GM12878 (cell line): ENCODE data around the gene ATF6B. TPM values are rescaled to one million over a fixed set of nuclear protein-coding genes. Genes with fewer than 3 reads are reported as not detected.

ENCODE experiments used
- ATAC-seq: fragments of 200-7000 bp; cut with Tn5 transposase; 3 replicates; pipeline ENCODE4 v1.9.1; 2020; ENCODE audit warnings: mild to moderate bottlenecking, moderate library complexity
- BruUV-seq: library from RNA; stranded (reverse); fragments of 400-500 nt; replicated peaks from 2 replicates; lab custom pipeline; 2021; lab: Mats Ljungman, UMichigan
- CTCF ChIA-PET: fragments of 300-600 bp; sonication (Branson Sonifier 250); formaldehyde crosslinking; extraction: SDS; loops from one replicate; lab custom pipeline; 2021; ENCODE audit warnings: inconsistent platforms; lab: Yijun Ruan, JAX
- POLR2A ChIA-PET: fragments of 350-600 bp; formaldehyde crosslinking; extraction: SDS; loops from one replicate; lab custom pipeline; 2021; ENCODE audit warnings: inconsistent platforms; lab: Charles Lee
- RAD21 ChIA-PET: fragments of 300-600 bp; sonication (Branson Sonifier 250); formaldehyde crosslinking; loops from one replicate; lab custom pipeline; 2023; ENCODE audit warnings: antibody characterized with exemption; ENCODE audit not compliant: unreplicated experiment; lab: Charles Lee
- SMC1A ChIA-PET: fragments of 300-600 bp; sonication (Branson Sonifier 250); formaldehyde crosslinking; loops from one replicate; lab custom pipeline; 2023; ENCODE audit not compliant: unreplicated experiment, uncharacterized antibody; lab: Charles Lee
- DNase-seq: peaks from one replicate; pipeline ENCODE4 v3.0.0-alpha.2; 2011; ENCODE audit warnings: low read depth, low spot score
- FAIRE-seq: peaks from 3 replicates; lab custom pipeline; 2011; peaks lifted over from hg19 to GRCh38; lab: Jason Lieb, UNC
- H2AFZ ChIP-seq: 2 replicates; pipeline ENCODE4 v1.6.0; 2011; ENCODE audit warnings: low read depth, low read length, control low read depth; ENCODE audit not compliant: control insufficient read depth
- H3K27ac ChIP-seq: 2 replicates; pipeline ENCODE4 v1.5.1; 2011; ENCODE audit warnings: control low read depth; ENCODE audit not compliant: control insufficient read depth, insufficient read depth
- H3K27me3 ChIP-seq, 2 experiments: replicated peaks in 1 of 2; 2 replicates each; pipeline versions ENCODE4 v1.6.0 to v1.6.1; 2011; ENCODE audit warnings: low read length in 1 of 2; ENCODE audit not compliant: control insufficient read depth in 2 of 2, insufficient read depth in 2 of 2
- H3K36me3 ChIP-seq, 2 experiments: 2 replicates each; pipeline ENCODE4 v1.5.1; 2011; ENCODE audit warnings: low read length in 1 of 2; ENCODE audit not compliant: control insufficient read depth in 2 of 2, insufficient read depth in 2 of 2
- H3K4me1 ChIP-seq: 2 replicates; pipeline ENCODE4 v1.6.1; 2011; ENCODE audit warnings: mild to moderate bottlenecking, low read length, moderate library complexity, mixed read lengths; ENCODE audit not compliant: control insufficient read depth, insufficient read depth
- H3K4me2 ChIP-seq: 2 replicates; pipeline ENCODE4 v1.6.0; 2011; ENCODE audit warnings: control low read depth; ENCODE audit not compliant: control insufficient read depth, insufficient read depth
- H3K4me3 ChIP-seq: fragments of 200-600 bp; sonication (generic); 2 replicates; pipeline ENCODE4 v1.5.1; 2016
- H3K79me2 ChIP-seq: 2 replicates; pipeline ENCODE4 v1.6.0; 2011; ENCODE audit warnings: low read length; ENCODE audit not compliant: control insufficient read depth, insufficient read depth
- H3K9ac ChIP-seq: 2 replicates; pipeline ENCODE4 v1.8.0; 2011; ENCODE audit warnings: low read length, control low read depth, mixed read lengths; ENCODE audit not compliant: control insufficient read depth, insufficient read depth
- H3K9me3 ChIP-seq: replicated peaks from 3 replicates; pipeline ENCODE4 v1.5.1; 2011; ENCODE audit warnings: mild to moderate bottlenecking, low read length; ENCODE audit not compliant: control insufficient read depth, insufficient read depth
- H4K20me1 ChIP-seq: 2 replicates; pipeline ENCODE4 v1.6.0; 2011; ENCODE audit not compliant: control insufficient read depth, insufficient read depth
- CHD4 ChIP-seq: fragments of 200-600 bp; sonication (generic); IDR thresholded peaks from 2 replicates; pipeline ENCODE4 v1.6.1; 2016; ENCODE audit warnings: mild to moderate bottlenecking
- EP300 ChIP-seq, 2 experiments: fragments of 150-350 bp in 1 of 2; IDR thresholded peaks; 2 replicates each; pipeline ENCODE4 v1.6.1; 2011 to 2012; ENCODE audit warnings: low read depth in 2 of 2, low read length in 2 of 2, borderline replicate concordance in 1 of 2, improper control_type of control experiment in 1 of 2, inconsistent platforms in 1 of 2; ENCODE audit not compliant: control insufficient read depth in 1 of 2
- HDAC2 ChIP-seq: fragments of 200-600 bp; sonication (generic); IDR thresholded peaks from 2 replicates; pipeline ENCODE4 v1.6.1; 2017
- IKZF2 ChIP-seq, 2 experiments: fragments of 450-650 bp; IDR thresholded peaks; 2 replicates each; pipeline ENCODE4 v1.6.1; 2017; ENCODE audit warnings: mild to moderate bottlenecking in 2 of 2, moderate library complexity in 2 of 2
- IRF4 ChIP-seq: IDR thresholded peaks from 2 replicates; pipeline ENCODE4 v1.6.1; 2011; ENCODE audit warnings: low read depth, low read length
- PML ChIP-seq: IDR thresholded peaks from 2 replicates; pipeline ENCODE4 v1.6.1; 2012; ENCODE audit warnings: low read length, inconsistent platforms
- RCOR1 ChIP-seq: conservative IDR thresholded peaks from 2 replicates; pipeline ENCODE4 v1.6.1; 2012; ENCODE audit warnings: low read depth, low read length, improper control_type of control experiment
- SMAD1 ChIP-seq: fragments of 450-650 bp; IDR thresholded peaks from 2 replicates; pipeline ENCODE4 v1.6.1; 2018; ENCODE audit warnings: mild to moderate bottlenecking, low read depth; ENCODE audit not compliant: partially characterized antibody
- WGBS: methylation state at CpG from one replicate; pipeline ENCODE4 v1.1.6; 2016; ENCODE audit warnings: low lambda C conversion rate; ENCODE audit not compliant: insufficient replicate concordance, insufficient coverage; ENCODE audit errors: missing lambda C conversion rate; 5-methylcytosine and 5-hydroxymethylcytosine counted together
- in situ Hi-C: fragments of 300-500 bp; cut with MboI; formaldehyde crosslinking; loops from 9 replicates; pipeline ENCODE4 v1.14.3; 2018; ENCODE audit warnings: mixed read lengths
- intact Hi-C: fragments of 100-400 bp; cut with micrococcal nuclease; formaldehyde crosslinking; loops from one replicate; pipeline ENCODE4 v1.14.2; 2022; ENCODE audit not compliant: unreplicated experiment
- polyA plus RNA-seq, 11 experiments: library from polyadenylated mRNA; depleted of rRNA in 4 of 11; unstranded in 6 of 11; stranded (reverse) in 5 of 11; fragments of >200 nt; fragmentation: Nextera tagmentation in 4 of 11; fragmentation: Illumina TruSeq in 1 of 11; extraction: Ambion mirVana in 4 of 11; extraction: Trizol in 1 of 11; gene quantifications; 1 replicate in 1 of 11; 2 replicates in 10 of 11; pipeline versions ENCODE4 v1.2.1 to v1.2.3, GENCODE V29; 2011 to 2016; ENCODE audit warnings: inconsistent platforms in 2 of 11, missing spikeins in 2 of 11, low read depth in 1 of 11
- total RNA-seq, 4 experiments: library from RNA; depleted of rRNA in 3 of 4; stranded (reverse); fragments of >200 nt in 3 of 4; fragmentation: Illumina TruSeq in 1 of 4; extraction: Trizol in 1 of 4; gene quantifications; 2 replicates each; pipeline versions ENCODE4 v1.2.1 to v1.2.3, GENCODE V29; 2013 to 2021
- TF ChIP-seq, protein P1 (sequence below): IDR thresholded peaks from 2 replicates; pipeline ENCODE4 v1.6.1; 2012; ENCODE audit warnings: low read depth, low read length, improper control_type of control experiment
- TF ChIP-seq, protein P2 (sequence below): fragments of 450-650 bp; IDR thresholded peaks from 2 replicates; pipeline ENCODE4 v1.6.1; 2017; ENCODE audit warnings: mild to moderate bottlenecking, moderate library complexity

The ATF6B gene
- total and polyA plus RNA-seq, 10 of the 15 experiments (the other 5 are each of a cell fraction or from before 2014, with no cell fraction given): 13.6 to 83.9 (median 44.0) TPM

DNA sequence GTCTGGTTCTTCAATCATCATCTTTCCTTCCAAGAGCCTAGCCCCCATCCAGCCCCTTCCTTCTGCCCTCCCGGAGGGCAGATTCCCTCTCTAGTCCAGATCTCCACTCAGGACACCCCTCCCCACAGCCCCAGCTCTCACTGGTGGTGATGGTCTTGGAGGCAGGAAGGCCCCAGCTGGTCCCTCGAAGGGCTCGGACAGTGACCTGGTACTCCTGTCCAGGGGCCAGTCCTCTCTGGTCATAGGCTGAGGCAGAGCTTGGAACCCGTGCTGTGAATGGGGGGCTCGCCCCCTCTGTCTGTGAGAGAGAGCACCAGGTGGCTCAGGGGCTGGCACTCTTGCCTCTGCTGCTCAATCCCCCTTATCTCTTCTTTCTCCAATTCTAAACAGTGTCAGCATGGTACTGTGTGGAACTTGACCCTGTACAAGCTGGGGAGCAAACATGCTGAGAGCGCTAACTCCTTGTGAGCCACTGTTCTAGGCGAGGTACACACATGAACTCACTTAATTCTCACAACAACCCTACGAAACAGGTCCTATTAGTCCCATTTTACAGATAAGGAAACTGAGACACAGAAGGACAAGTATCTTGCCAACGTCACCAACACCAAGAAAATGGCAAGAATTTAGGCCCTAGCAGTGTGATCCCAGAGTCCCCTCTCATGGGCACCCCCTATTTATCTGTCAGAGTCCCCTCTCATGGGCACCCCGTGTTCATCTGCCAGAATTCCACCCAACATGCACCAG is 38.8 kb downstream of the ATF6B start:
- H3K4me3 ChIP-seq: no peak overlapping the region
- no peaks in the 10 kb centered on the region for H3K79me2 ChIP-seq
- ChIA-PET SMC1A (no interaction called here), RAD21 (no interaction called here), POLR2A (no interaction called here), CTCF (no interaction called here)
- H3K27ac ChIP-seq: no peak overlapping the region
- in situ Hi-C loops (no loop called here), intact Hi-C loops (no loop called here)
- H3K9me3 ChIP-seq: no peaks in the 10 kb centered on the region
- ATAC-seq: no peak
- BruUV-seq: no TSS peak
- no peak for TF ChIP-seq PML
- no peak for TF ChIP-seq CHD4
- no peak for TF ChIP-seq IKZF2 (IDR thresholded peaks at IDR 0.05)
- no peak for TF ChIP-seq IRF4
- TF ChIP-seq, protein P1, sequence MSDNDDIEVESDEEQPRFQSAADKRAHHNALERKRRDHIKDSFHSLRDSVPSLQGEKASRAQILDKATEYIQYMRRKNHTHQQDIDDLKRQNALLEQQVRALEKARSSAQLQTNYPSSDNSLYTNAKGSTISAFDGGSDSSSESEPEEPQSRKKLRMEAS: no peak
- no peak for TF ChIP-seq HDAC2
- TF ChIP-seq SMAD1: no peak
- TF ChIP-seq RCOR1: no peak
- TF ChIP-seq, protein P2, sequence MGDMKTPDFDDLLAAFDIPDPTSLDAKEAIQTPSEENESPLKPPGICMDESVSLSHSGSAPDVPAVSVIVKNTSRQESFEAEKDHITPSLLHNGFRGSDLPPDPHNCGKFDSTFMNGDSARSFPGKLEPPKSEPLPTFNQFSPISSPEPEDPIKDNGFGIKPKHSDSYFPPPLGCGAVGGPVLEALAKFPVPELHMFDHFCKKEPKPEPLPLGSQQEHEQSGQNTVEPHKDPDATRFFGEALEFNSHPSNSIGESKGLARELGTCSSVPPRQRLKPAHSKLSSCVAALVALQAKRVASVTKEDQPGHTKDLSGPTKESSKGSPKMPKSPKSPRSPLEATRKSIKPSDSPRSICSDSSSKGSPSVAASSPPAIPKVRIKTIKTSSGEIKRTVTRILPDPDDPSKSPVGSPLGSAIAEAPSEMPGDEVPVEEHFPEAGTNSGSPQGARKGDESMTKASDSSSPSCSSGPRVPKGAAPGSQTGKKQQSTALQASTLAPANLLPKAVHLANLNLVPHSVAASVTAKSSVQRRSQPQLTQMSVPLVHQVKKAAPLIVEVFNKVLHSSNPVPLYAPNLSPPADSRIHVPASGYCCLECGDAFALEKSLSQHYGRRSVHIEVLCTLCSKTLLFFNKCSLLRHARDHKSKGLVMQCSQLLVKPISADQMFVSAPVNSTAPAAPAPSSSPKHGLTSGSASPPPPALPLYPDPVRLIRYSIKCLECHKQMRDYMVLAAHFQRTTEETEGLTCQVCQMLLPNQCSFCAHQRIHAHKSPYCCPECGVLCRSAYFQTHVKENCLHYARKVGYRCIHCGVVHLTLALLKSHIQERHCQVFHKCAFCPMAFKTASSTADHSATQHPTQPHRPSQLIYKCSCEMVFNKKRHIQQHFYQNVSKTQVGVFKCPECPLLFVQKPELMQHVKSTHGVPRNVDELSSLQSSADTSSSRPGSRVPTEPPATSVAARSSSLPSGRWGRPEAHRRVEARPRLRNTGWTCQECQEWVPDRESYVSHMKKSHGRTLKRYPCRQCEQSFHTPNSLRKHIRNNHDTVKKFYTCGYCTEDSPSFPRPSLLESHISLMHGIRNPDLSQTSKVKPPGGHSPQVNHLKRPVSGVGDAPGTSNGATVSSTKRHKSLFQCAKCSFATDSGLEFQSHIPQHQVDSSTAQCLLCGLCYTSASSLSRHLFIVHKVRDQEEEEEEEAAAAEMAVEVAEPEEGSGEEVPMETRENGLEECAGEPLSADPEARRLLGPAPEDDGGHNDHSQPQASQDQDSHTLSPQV: no peak
- no peak for TF ChIP-seq EP300 (IDR thresholded peaks at IDR 0.05; ENCODE audit: borderline replicate concordance in 1 of 2, control insufficient read depth in 1 of 2, low read depth in 2 of 2, low read length in 2 of 2)
- no peaks in the 10 kb centered on the region for H3K36me3 ChIP-seq
- H4K20me1 ChIP-seq: no peaks in the 10 kb centered on the region
- DNase-seq: no peak
- no peak overlapping the region for H3K9ac ChIP-seq
- no peak overlapping the region for H2AFZ ChIP-seq
- WGBS: 43% methylated on average over 10 of the region's 10 CpGs
- H3K27me3 ChIP-seq: peaks cover 0 to 2% of the 10 kb centered on the region in 2 experiments
- no peak for FAIRE-seq
- H3K4me1 ChIP-seq: peaks cover 16% of the 10 kb centered on the region
- no peak overlapping the region for H3K4me2 ChIP-seq
